ENCODE data around the gene GPC6. TPM values are rescaled to one million over a fixed set of nuclear protein-coding genes. Genes with fewer than 3 reads are reported as not detected.

GPC6 gene
- total and polyA plus RNA-seq, 9 of the 15 experiments (the other 6 are each of a cell fraction or from before 2014, with no cell fraction given): under 0.01 to 0.20 (median 0.01) TPM; not detected in 4

- no peaks in the 10 kb centered on the region for H3K36me3 ChIP-seq (ENCODE audit: control insufficient read depth, insufficient read depth, low read length)
- 0% methylated on average over 7 of the region's 7 CpGs for WGBS (ENCODE audit: insufficient coverage, low coverage, missing lambda C conversion rate)
- intact Hi-C loops (cut with micrococcal nuclease): no loop called here
- TF ChIP-seq CEBPG (CRISPR knock-in tag; IDR thresholded peaks at IDR 0.05) (no peak), CEBPG (tag; conservative IDR thresholded peaks at IDR 0.05 in 1 of 2, IDR thresholded peaks at IDR 0.05 in 1 of 2) (no peak), ATF6 (CRISPR knock-in tag; IDR thresholded peaks at IDR 0.05) (no peak), CTBP1 (IDR thresholded peaks at IDR 0.05; ENCODE audit: borderline replicate concordance) (no peak), HOMEZ (CRISPR knock-in tag; IDR thresholded peaks at IDR 0.05) (no peak), YY1 (IDR thresholded peaks at IDR 0.05; ENCODE audit: borderline replicate concordance in 1 of 3, control insufficient read depth in 1 of 3, extremely low read depth in 1 of 3, insufficient read depth in 3 of 3, insufficient read length in 1 of 3, insufficient replicate concordance in 2 of 3, low read depth in 1 of 3, low read length in 2 of 3) (no peak), TAF9B (IDR thresholded peaks at IDR 0.05; ENCODE audit: partially characterized antibody) (no peak), POLR2H (tag; IDR thresholded peaks at IDR 0.05; ENCODE audit: low read depth) (no peak), PTBP1 (IDR thresholded peaks at IDR 0.05; ENCODE audit: low read depth, low read length) (no peak), TCFL5 (CRISPR knock-in tag; conservative IDR thresholded peaks at IDR 0.05) (no peak), SMC3 (conservative IDR thresholded peaks at IDR 0.05; ENCODE audit: insufficient read depth, low read depth, low read length) (no peak), COPS2 (conservative IDR thresholded peaks at IDR 0.05) (no peak), IRF1 (CRISPR knock-in tag; IDR thresholded peaks at IDR 0.05; ENCODE audit: borderline replicate concordance) (no peak), MTA3 (IDR thresholded peaks at IDR 0.05; ENCODE audit: borderline replicate concordance) (no peak), NFYB (IDR thresholded peaks at IDR 0.05; ENCODE audit: extremely low read depth, insufficient read length) (no peak), ZNF79 (CRISPR knock-in tag; IDR thresholded peaks at IDR 0.05; ENCODE audit: low read depth) (no peak), ZNF436 (CRISPR knock-in tag; IDR thresholded peaks at IDR 0.05) (no peak)
- H2AFZ ChIP-seq (ENCODE audit: low read depth, low read length): no peak overlapping the region
- in situ Hi-C loops (cut with MboI): no loop called here
- no peaks in the 10 kb centered on the region for H3K9me3 ChIP-seq (replicated peaks; ENCODE audit: control insufficient read depth, insufficient read depth, low read depth, low read length)
- no peak overlapping the region for H3K27ac ChIP-seq (ENCODE audit: extremely low read depth, low read depth, low read length)
- no TSS peak for BruUV-seq (replicated peaks)
- H3K27me3 ChIP-seq (ENCODE audit: control insufficient read depth in 2 of 2, insufficient read depth in 2 of 2, low read length in 2 of 2): no peaks in the 10 kb centered on the region
- H3K79me2 ChIP-seq (ENCODE audit: control insufficient read depth, insufficient read depth, low read length): no peaks in the 10 kb centered on the region
- CTCF ChIA-PET (ENCODE audit: low intra/inter-chr PET ratio): no interaction called here
- H3K9me1 ChIP-seq (ENCODE audit: control insufficient read depth, insufficient read depth, low read length): no peaks in the 10 kb centered on the region
- no peak overlapping the region for H3K4me2 ChIP-seq (ENCODE audit: insufficient read depth, low read length)
- DNase-seq (ENCODE audit: extremely low read depth in 1 of 4, low spot score in 3 of 4): no peak
- ATAC-seq: no peak
- H3K4me1 ChIP-seq (replicated peaks in 1 of 2; ENCODE audit: control insufficient read depth in 2 of 2, insufficient read depth in 2 of 2, low read length in 2 of 2): no peaks in the 10 kb centered on the region
- no peak overlapping the region for H3K4me3 ChIP-seq
- FAIRE-seq: no peak
- POLR2A ChIA-PET: no interaction called here
- H3K9ac ChIP-seq (ENCODE audit: insufficient read depth in 1 of 2, low read depth in 2 of 2, low read length in 2 of 2): no peak overlapping the region
- H4K20me1 ChIP-seq (replicated peaks; ENCODE audit: control insufficient read depth, insufficient read depth, low read length): no peaks in the 10 kb centered on the region
Measured at GRCh38 chr13:93847162-93847561, 620.6 kb downstream of the GPC6 start.
